ENCODE data around the gene FBXO42. TPM values are rescaled to one million over a fixed set of nuclear protein-coding genes. Genes with fewer than 3 reads are reported as not detected.

The FBXO42 gene
- total and polyA plus RNA-seq, 2 donors (not counting 1 experiment from before 2014, with no cell fraction given) = 10.4 to 13.5 TPM

GRCh38 chr1:16219968-16220500, 132.2 kb downstream of the FBXO42 start:
- Histone ChIP-seq H3K27ac (ENCODE audit: insufficient read depth, low read length) (no peak overlapping the region), H3K9ac (ENCODE audit: insufficient read depth, low read length) (no peak overlapping the region), H3K79me2 (ENCODE audit: control insufficient read depth, insufficient read depth, low read length) (no peaks in the 10 kb centered on the region), H3K4me3 (replicated peaks in 1 of 4; ENCODE audit: control extremely low read depth in 1 of 4, insufficient read depth in 1 of 4, low read depth in 3 of 4, low read length in 4 of 4) (no peak overlapping the region), H4K20me1 (ENCODE audit: control insufficient read depth, extremely low read depth, insufficient read depth, low read length) (no peaks in the 10 kb centered on the region), H3K9me3 (ENCODE audit: control insufficient read depth, insufficient read depth, low read depth, low read length) (no peaks in the 10 kb centered on the region), H3K4me2 (ENCODE audit: extremely low read depth, insufficient read depth, low read length) (peak overlapping the region; percentile 59), H3K36me3 (ENCODE audit: control insufficient read depth, insufficient read depth, low read length) (no peaks in the 10 kb centered on the region), H2AFZ (ENCODE audit: low read length) (no peak overlapping the region), H3K4me1 (ENCODE audit: control insufficient read depth, extremely low read depth, insufficient read depth, low read length) (peaks cover 4% of the 10 kb centered on the region), H3K27me3 (ENCODE audit: control insufficient read depth, insufficient read depth, low read length) (peaks cover 8% of the 10 kb centered on the region)
- no peak for DNase-seq (ENCODE audit: low read depth in 2 of 2)
- TF ChIP-seq, protein P1, sequence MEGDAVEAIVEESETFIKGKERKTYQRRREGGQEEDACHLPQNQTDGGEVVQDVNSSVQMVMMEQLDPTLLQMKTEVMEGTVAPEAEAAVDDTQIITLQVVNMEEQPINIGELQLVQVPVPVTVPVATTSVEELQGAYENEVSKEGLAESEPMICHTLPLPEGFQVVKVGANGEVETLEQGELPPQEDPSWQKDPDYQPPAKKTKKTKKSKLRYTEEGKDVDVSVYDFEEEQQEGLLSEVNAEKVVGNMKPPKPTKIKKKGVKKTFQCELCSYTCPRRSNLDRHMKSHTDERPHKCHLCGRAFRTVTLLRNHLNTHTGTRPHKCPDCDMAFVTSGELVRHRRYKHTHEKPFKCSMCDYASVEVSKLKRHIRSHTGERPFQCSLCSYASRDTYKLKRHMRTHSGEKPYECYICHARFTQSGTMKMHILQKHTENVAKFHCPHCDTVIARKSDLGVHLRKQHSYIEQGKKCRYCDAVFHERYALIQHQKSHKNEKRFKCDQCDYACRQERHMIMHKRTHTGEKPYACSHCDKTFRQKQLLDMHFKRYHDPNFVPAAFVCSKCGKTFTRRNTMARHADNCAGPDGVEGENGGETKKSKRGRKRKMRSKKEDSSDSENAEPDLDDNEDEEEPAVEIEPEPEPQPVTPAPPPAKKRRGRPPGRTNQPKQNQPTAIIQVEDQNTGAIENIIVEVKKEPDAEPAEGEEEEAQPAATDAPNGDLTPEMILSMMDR (conservative IDR thresholded peaks at IDR 0.05 in 1 of 2, IDR thresholded peaks at IDR 0.05 in 1 of 2; ENCODE audit: low read depth in 1 of 2, low read length in 2 of 2) = no peak
- TF ChIP-seq EZH2 (IDR thresholded peaks at IDR 0.05; ENCODE audit: low read length, missing control alignments) = no peak

DNA sequence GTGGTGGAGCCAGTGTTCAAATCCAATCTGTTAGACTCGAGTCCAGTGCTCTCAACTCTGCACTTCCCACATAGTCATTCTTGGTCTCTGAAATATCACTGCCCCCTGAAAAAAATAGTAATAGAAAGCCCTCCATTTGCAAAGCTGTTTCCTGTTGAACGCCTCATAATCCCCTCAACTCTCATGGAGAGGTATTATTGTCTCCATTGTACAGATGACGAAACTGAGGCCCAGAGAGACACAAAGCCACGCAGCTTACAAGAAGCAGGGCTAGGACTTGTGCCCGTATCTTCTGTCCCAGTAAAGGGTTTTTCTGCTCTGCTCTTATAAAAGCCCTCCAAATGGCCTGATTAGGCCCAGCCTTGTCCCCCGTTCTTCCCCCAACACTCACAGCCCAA, 133.6 kb downstream of the FBXO42 start:
- no peak for DNase-seq (ENCODE audit: low read depth in 2 of 2)
- H3K9ac ChIP-seq (ENCODE audit: insufficient read depth, low read length) = no peak overlapping the region
- H3K4me2 ChIP-seq (ENCODE audit: extremely low read depth, insufficient read depth, low read length) = no peak overlapping the region
- no peaks in the 10 kb centered on the region for H3K9me3 ChIP-seq (ENCODE audit: control insufficient read depth, insufficient read depth, low read depth, low read length)
- H3K4me3 ChIP-seq (replicated peaks in 1 of 4; ENCODE audit: control extremely low read depth in 1 of 4, insufficient read depth in 1 of 4, low read depth in 3 of 4, low read length in 4 of 4) = no peak overlapping the region
- H4K20me1 ChIP-seq (ENCODE audit: control insufficient read depth, extremely low read depth, insufficient read depth, low read length) = no peaks in the 10 kb centered on the region
- peaks cover 4% of the 10 kb centered on the region for H3K4me1 ChIP-seq (ENCODE audit: control insufficient read depth, extremely low read depth, insufficient read depth, low read length)
- H3K36me3 ChIP-seq (ENCODE audit: control insufficient read depth, insufficient read depth, low read length) = no peaks in the 10 kb centered on the region
- H2AFZ ChIP-seq (ENCODE audit: low read length) = no peak overlapping the region
- H3K27ac ChIP-seq (ENCODE audit: insufficient read depth, low read length) = no peak overlapping the region
- H3K79me2 ChIP-seq (ENCODE audit: control insufficient read depth, insufficient read depth, low read length) = no peaks in the 10 kb centered on the region
- TF ChIP-seq, protein P1 (conservative IDR thresholded peaks at IDR 0.05 in 1 of 2, IDR thresholded peaks at IDR 0.05 in 1 of 2; ENCODE audit: low read depth in 1 of 2, low read length in 2 of 2) = no peak
- no peak for TF ChIP-seq EZH2 (IDR thresholded peaks at IDR 0.05; ENCODE audit: low read length, missing control alignments)
- peaks cover 7% of the 10 kb centered on the region for H3K27me3 ChIP-seq (ENCODE audit: control insufficient read depth, insufficient read depth, low read length)

DNA sequence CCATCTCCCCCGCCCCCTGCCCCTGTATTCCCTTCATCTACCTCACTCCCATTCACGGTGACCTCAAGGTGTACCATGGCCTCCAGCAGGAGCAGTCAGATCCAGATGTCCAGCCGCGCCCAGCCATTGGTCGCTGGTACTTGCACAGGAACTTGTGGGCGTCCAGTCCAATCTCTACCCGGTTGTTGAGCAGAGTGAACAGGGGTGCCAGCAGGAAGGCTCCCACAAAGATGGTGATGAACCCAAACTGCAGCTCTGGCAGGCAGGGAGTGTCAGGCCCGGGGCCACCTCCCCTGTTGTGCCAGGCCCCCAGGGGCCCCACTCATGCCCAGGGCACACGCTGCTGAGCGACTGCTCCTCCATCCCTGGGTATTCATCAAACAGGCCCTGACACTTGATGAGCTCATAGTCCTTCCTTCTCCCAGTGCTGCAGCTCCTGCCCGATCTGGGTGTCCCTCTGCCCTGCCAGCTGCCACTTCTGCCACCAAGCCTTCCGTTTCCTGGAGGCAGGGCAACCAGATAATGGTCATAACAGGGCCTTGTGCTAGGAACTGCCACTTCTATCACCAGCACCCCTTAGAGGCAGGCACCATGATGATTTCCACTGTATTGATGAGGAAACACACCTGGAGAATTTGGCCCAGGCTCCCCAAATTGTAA, 134.1 kb downstream of the FBXO42 start:
- no peak for TF ChIP-seq EZH2 (IDR thresholded peaks at IDR 0.05; ENCODE audit: low read length, missing control alignments)
- TF ChIP-seq, protein P1 (conservative IDR thresholded peaks at IDR 0.05 in 1 of 2, IDR thresholded peaks at IDR 0.05 in 1 of 2; ENCODE audit: low read depth in 1 of 2, low read length in 2 of 2) = no peak
- Histone ChIP-seq H3K27ac (ENCODE audit: insufficient read depth, low read length) (no peak overlapping the region), H3K9me3 (ENCODE audit: control insufficient read depth, insufficient read depth, low read depth, low read length) (no peaks in the 10 kb centered on the region), H3K4me1 (ENCODE audit: control insufficient read depth, extremely low read depth, insufficient read depth, low read length) (peaks cover 4% of the 10 kb centered on the region), H3K27me3 (ENCODE audit: control insufficient read depth, insufficient read depth, low read length) (peaks cover 7% of the 10 kb centered on the region), H2AFZ (ENCODE audit: low read length) (no peak overlapping the region), H3K4me3 (replicated peaks in 1 of 4; ENCODE audit: control extremely low read depth in 1 of 4, insufficient read depth in 1 of 4, low read depth in 3 of 4, low read length in 4 of 4) (no peak overlapping the region), H3K4me2 (ENCODE audit: extremely low read depth, insufficient read depth, low read length) (no peak overlapping the region), H3K79me2 (ENCODE audit: control insufficient read depth, insufficient read depth, low read length) (no peaks in the 10 kb centered on the region), H3K9ac (ENCODE audit: insufficient read depth, low read length) (no peak overlapping the region), H3K36me3 (ENCODE audit: control insufficient read depth, insufficient read depth, low read length) (no peaks in the 10 kb centered on the region), H4K20me1 (ENCODE audit: control insufficient read depth, extremely low read depth, insufficient read depth, low read length) (no peaks in the 10 kb centered on the region)
- no peak for DNase-seq (ENCODE audit: low read depth in 2 of 2)
